Fibroblast of villous mesenchyme (primary cell): ENCODE results near the gene PNPO. TPM values are rescaled to one million over a fixed set of nuclear protein-coding genes. Genes with fewer than 3 reads are reported as not detected.

ENCODE experiments used
- DNase-seq: peaks from one replicate; pipeline ENCODE4 v3.0.0-alpha.2; 2010; ENCODE audit warnings: low read depth
- H3K4me3 ChIP-seq: 2 replicates; pipeline ENCODE4 v1.5.1; 2011; ENCODE audit warnings: low read depth, mild to moderate bottlenecking, low read length
- total RNA-seq: library from RNA; depleted of rRNA; stranded (reverse); fragments of >200 nt; gene quantifications from 2 replicates; pipeline ENCODE4 v1.2.3, GENCODE V29; 2012
- TF ChIP-seq, protein P1 (sequence below): IDR thresholded peaks from 2 replicates; pipeline ENCODE4 v1.5.1; 2012; ENCODE audit warnings: low read depth, mild to moderate bottlenecking, low read length; ENCODE audit not compliant: insufficient read depth

Gene PNPO
- total RNA-seq, 1 donor, result 49.2 TPM

DNA sequence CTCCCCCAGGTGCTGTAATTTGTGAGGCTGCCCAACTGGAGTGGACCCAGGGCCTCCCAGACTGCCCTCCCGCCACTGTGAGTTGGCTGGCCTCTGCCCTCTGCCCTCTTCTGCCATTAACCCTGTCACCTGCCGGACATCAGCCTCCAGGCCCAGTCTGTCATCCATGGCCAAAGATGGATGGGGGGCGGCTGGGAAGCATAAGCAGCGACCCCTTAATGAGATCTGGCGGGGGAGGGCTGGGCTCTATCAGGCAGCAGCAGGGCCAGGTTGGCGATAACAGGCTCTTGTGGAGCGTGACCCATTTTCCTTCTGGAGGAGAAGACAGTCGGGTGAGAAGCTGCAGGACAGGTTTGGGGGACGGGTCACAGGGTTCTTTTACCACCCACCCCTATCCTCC is 54.8 kb downstream of the PNPO start:
- DNase-seq, result no peak
- no peak overlapping the region for H3K4me3 ChIP-seq
- TF ChIP-seq, protein P1, sequence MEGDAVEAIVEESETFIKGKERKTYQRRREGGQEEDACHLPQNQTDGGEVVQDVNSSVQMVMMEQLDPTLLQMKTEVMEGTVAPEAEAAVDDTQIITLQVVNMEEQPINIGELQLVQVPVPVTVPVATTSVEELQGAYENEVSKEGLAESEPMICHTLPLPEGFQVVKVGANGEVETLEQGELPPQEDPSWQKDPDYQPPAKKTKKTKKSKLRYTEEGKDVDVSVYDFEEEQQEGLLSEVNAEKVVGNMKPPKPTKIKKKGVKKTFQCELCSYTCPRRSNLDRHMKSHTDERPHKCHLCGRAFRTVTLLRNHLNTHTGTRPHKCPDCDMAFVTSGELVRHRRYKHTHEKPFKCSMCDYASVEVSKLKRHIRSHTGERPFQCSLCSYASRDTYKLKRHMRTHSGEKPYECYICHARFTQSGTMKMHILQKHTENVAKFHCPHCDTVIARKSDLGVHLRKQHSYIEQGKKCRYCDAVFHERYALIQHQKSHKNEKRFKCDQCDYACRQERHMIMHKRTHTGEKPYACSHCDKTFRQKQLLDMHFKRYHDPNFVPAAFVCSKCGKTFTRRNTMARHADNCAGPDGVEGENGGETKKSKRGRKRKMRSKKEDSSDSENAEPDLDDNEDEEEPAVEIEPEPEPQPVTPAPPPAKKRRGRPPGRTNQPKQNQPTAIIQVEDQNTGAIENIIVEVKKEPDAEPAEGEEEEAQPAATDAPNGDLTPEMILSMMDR, result no peak

DNA sequence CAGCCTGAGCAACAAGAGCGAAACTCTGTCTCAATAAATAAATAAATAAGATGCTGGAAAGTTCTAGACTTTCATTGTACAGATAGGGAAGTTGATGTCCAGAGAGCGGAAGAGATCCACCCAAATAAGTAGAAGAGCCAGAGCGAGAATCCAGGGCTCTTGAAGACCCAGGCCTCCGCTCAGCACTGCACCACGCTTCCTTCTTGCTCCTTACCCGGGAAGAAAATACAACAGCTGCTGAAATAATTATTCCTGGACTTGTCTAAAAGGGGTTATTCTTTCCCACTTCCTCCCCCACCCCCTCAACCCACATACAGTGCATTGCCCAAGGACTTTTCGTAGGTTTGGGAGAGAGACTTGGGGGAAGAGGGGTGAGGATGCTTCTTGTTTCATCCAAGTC is 56.2 kb downstream of the PNPO start:
- no peak overlapping the region for H3K4me3 ChIP-seq
- DNase-seq, result no peak
- TF ChIP-seq, protein P1, result no peak

DNA sequence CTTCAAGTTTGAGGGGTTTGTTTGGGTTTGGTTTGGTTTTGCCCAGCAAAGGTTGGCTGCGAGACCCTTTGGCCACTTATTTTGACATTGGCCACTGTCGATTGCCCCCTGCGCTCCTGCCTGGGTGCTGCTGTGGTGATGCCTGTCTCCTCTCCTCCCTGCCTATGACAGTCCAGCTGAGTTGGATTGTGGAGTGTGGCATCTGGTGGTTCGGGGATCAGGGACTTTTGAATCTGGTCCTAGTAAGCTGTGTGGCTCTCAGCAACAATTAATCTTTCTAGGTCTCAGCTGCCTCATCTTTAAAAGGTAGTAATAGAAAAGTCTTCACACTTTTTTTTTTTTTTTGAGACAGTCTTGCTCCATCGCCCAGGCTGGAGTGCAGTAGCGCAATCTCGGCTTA is 56.7 kb downstream of the PNPO start:
- TF ChIP-seq, protein P1, result no peak
- H3K4me3 ChIP-seq, result no peak overlapping the region
- DNase-seq, result no peak

Other genes with a start within 250 kb of the PNPO start
- 10.0 and 11.2 TPM in 2 replicates for gene TBKBP1, start 247.4 kb upstream of the PNPO start, total RNA-seq
- not detected in 2 replicates for gene TBX21, start 208.3 kb upstream of the PNPO start, total RNA-seq
- 6.9 and 13.5 TPM in 2 replicates for gene OSBPL7, start 119.8 kb upstream of the PNPO start, total RNA-seq
- gene MRPL10, start 110.0 kb upstream of the PNPO start, total RNA-seq, result 20.7 and 24.5 TPM in 2 replicates
- gene LRRC46, start 109.9 kb upstream of the PNPO start, total RNA-seq, result under 0.01 and 0.32 TPM in 2 replicates
- gene SCRN2, start 100.3 kb upstream of the PNPO start, total RNA-seq, result 25.0 and 33.2 TPM in 2 replicates
- under 0.01 TPM in 2 replicates for gene SP6, start 90.4 kb upstream of the PNPO start, total RNA-seq
- gene SP2, start 45.3 kb upstream of the PNPO start, total RNA-seq, result 0.64 and 2.2 TPM in 2 replicates
- gene PRR15L, start 16.3 kb downstream of the PNPO start, total RNA-seq, result not detected in 2 replicates
- gene CDK5RAP3, start 29.5 kb downstream of the PNPO start, total RNA-seq, result 32.4 and 41.6 TPM in 2 replicates
- 61.3 and 75.7 TPM in 2 replicates for gene COPZ2, start 96.2 kb downstream of the PNPO start, total RNA-seq
- 110 and 132 TPM in 2 replicates for gene NFE2L1, start 106.8 kb downstream of the PNPO start, total RNA-seq
- gene CBX1, start 159.9 kb downstream of the PNPO start, total RNA-seq, result 42.5 and 60.9 TPM in 2 replicates
- 12.9 and 19.0 TPM in 2 replicates for gene SNX11, start 166.2 kb downstream of the PNPO start, total RNA-seq